ENCODE results near the gene CLEC16A.

CLEC16A gene, protein sequence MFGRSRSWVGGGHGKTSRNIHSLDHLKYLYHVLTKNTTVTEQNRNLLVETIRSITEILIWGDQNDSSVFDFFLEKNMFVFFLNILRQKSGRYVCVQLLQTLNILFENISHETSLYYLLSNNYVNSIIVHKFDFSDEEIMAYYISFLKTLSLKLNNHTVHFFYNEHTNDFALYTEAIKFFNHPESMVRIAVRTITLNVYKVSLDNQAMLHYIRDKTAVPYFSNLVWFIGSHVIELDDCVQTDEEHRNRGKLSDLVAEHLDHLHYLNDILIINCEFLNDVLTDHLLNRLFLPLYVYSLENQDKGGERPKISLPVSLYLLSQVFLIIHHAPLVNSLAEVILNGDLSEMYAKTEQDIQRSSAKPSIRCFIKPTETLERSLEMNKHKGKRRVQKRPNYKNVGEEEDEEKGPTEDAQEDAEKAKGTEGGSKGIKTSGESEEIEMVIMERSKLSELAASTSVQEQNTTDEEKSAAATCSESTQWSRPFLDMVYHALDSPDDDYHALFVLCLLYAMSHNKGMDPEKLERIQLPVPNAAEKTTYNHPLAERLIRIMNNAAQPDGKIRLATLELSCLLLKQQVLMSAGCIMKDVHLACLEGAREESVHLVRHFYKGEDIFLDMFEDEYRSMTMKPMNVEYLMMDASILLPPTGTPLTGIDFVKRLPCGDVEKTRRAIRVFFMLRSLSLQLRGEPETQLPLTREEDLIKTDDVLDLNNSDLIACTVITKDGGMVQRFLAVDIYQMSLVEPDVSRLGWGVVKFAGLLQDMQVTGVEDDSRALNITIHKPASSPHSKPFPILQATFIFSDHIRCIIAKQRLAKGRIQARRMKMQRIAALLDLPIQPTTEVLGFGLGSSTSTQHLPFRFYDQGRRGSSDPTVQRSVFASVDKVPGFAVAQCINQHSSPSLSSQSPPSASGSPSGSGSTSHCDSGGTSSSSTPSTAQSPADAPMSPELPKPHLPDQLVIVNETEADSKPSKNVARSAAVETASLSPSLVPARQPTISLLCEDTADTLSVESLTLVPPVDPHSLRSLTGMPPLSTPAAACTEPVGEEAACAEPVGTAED

DNA sequence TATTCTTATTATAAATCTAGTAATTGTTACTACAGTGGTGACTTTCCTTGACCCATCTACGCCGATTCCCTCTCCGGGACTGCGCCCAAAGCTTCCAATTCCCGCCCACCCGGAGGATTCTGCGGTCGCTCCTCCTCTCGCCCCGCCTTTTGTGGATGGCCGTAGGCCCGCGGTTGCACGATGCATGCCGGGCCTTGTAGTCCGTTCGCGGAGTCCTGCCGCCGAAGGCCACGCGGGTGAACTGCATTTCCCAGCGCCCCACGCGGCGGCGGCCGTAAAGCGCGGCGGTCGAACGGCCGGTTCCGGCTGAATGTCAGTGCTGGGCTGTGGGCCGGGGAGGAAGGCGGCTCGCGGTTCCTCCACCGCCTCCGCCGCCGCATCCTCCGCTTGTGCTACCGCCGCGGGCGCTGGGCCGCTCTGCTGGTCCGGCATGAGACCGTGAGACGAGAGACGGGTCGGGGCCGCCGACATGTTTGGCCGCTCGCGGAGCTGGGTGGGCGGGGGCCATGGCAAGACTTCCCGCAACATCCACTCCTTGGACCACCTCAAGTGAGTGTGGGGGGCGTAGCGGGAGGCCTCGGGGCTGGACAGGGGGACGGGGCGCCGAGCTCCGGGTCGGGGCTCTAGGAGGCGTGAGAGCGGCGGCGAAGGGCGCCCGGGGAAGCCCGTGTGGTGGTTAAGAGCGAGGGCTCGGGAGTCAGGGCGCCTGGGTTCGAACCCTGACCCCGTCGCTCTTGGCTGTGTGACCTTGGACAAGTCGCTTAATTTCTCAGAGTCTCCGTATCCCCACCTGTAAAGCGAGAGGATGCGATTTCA, at the start of gene CLEC16A:
Gene CLEC16A, plus strand, starts transcription at position 316 of the 816 bp plus-strand sequence. Its CDS starts 154 bp downstream, at position 470.
- peak; percentile 78 for DNase-seq (ENCODE audit: low read depth)

- no peak for DNase-seq (ENCODE audit: low read depth)
Measured at GRCh38 chr16:10895053-10895946, 49.1 kb upstream of the CLEC16A start.

- DNase-seq (ENCODE audit: low read depth) = no peak
Measured at GRCh38 chr16:10896165-10896564, 48.2 kb upstream of the CLEC16A start.

GRCh38 chr16:10896723-10897122, 47.6 kb upstream of the CLEC16A start:
- DNase-seq (ENCODE audit: low read depth) = no peak

DNA sequence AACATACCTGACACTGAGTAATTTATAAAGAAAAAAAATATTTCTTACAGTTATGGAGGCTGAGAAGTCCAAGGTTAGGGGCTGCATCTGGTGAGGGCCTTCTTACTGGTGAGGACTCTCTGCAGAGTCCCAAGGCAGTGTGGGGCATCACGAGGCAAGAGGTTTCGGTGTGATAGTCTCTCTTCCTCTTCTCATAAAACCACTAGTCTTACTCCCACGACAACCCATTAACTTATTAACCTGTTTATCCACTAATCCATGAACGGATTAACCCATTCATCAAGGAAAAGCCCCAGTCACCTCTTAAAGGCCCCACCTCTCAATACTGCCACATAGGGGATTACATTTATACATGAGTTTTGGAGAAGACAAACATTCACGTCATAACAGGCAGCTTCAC, 47.2 kb upstream of the CLEC16A start:
- no peak for DNase-seq (ENCODE audit: low read depth)

DNA sequence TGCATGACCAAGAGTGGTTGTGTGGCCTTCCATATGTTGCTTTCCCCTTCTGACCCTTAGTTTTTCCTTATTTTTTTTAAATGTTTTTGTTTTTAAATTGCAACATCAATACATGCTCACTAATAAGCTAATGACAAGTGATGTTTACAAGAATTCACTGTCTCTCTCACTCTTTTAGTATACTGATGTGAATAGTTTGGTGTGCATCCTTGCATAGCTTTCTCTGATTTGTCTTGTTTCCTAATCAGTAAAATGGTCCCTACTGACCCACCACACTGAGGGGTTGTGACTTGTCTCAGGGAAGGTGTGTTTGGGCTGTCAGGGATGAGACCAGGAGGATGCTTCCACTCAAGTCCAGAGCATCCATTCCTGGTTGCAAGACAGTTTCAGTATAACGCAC, 41.4 kb upstream of the CLEC16A start:
- DNase-seq (ENCODE audit: low read depth) = no peak

- no peak for DNase-seq (ENCODE audit: low read depth)
Measured at GRCh38 chr16:10906482-10906881, 37.9 kb upstream of the CLEC16A start.

GRCh38 chr16:10906914-10907756, 37.2 kb upstream of the CLEC16A start:
- DNase-seq (ENCODE audit: low read depth) = no peak

GRCh38 chr16:10907757-10908045, 36.7 kb upstream of the CLEC16A start:
- DNase-seq (ENCODE audit: low read depth) = no peak

DNA sequence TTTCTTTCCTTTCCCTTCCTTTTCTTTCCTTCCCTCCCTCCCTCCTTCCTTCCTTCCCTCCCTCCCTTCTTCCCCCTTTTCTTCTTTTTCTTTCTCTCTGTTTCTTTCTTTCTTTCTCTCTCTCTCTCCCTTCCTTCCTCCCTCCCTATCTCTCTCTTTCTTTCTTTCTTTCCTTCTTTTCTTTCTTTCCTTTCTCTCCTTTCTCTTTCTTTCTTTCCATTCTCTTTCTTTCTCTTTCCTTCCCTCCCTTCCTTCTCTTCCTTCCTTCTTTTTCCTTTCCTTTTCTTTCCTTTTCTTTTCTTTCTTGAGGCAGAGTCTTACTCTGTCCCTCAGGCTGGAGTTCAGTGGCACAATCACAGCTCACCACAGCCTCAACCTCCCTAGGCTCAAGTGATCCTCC, 33.1 kb upstream of the CLEC16A start:
- no peak for DNase-seq (ENCODE audit: low read depth)

DNA sequence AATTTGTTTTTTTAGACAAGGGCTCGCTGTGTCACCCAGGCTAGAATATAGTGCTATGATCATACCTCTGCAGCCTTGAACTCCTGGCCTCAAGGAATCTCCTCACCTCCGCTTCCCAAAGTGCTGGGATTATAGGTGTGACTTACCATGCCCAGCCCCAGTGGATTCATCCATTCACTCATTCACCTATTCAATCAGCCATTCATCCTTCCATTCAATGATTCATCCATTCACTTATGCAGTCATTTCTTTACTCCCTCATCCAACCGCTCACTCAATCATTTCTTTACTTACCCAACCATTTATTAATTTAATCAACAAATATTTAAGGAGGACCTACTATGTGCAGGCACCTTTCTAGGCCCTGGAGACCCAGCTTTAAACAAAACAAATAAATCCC, 27.8 kb upstream of the CLEC16A start:
- no peak for DNase-seq (ENCODE audit: low read depth)

DNA sequence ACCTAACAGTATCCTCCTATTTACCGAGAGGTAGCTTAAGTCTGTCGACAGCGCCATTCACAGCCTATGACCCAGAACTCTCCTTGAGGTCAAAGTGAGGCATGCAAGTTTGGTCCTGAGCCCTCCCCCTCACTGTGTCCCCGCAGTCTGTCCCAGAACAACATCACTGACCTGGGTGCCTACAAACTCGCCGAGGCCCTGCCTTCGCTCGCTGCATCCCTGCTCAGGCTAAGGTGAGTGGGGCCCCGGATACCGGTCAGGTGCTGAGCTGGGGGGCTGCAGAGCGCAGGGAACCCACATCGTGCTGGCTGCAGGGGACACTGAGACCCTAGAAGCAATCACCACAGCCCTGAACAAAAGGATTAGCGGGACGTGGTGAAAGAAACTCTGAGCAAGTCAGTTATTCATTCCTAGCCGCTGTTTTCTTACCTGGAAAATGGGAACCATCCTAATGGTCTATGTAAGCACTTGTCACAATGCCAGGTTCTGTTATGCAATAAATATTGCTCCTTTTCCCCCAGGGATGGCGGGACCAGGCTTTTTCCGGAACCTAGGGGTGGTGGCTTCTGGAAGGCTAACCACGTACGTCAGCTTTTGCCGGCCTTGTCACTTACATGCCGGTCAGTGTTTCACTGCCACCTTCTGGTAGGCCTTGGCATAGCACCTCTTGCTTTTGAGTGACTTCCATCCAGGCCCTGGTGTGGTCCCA, 25.9 kb upstream of the CLEC16A start:
- peak; percentile 87 for DNase-seq (ENCODE audit: low read depth)

- no peak for DNase-seq (ENCODE audit: low read depth)
Measured at GRCh38 chr16:10919003-10919351, 25.4 kb upstream of the CLEC16A start.

DNA sequence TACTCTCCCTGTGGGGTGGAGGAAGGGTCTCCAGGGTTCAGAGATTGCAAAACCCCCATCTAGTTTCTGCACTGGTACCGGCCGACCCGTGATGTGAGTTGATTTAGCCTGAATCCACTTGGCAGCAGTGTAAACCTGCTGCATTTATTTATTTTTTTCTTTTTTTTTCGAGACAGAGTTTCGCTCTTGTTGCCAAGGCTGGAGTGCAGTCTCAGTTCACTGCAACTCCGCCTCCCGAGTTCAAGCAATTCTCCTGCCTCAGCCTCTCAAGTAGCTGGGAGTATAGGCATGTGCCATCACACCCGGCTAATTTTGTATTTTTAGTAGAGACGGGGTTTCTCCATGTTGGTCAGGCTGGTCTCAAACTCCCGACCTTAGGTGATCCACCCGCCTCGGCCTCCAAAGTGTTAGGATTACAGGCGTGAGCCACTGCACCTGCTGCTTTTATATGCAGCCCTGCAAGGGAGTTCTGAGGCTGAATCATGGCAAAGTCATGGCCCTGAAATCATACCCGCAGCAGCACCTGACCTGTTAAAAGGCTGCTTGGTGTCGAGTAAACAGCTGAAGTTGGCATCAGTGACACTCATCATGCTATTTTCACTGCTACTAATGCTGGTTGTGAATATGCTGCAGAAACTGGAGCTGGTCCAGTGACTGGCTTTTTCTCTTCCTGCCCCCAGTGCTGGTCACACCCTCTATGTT, 23.5 kb upstream of the CLEC16A start:
- DNase-seq (ENCODE audit: low read depth) = no peak

GRCh38 chr16:10921536-10922327, 22.6 kb upstream of the CLEC16A start:
- DNase-seq (ENCODE audit: low read depth) = no peak

GRCh38 chr16:10922328-10923145, 21.8 kb upstream of the CLEC16A start:
- no peak for DNase-seq (ENCODE audit: low read depth)

DNA sequence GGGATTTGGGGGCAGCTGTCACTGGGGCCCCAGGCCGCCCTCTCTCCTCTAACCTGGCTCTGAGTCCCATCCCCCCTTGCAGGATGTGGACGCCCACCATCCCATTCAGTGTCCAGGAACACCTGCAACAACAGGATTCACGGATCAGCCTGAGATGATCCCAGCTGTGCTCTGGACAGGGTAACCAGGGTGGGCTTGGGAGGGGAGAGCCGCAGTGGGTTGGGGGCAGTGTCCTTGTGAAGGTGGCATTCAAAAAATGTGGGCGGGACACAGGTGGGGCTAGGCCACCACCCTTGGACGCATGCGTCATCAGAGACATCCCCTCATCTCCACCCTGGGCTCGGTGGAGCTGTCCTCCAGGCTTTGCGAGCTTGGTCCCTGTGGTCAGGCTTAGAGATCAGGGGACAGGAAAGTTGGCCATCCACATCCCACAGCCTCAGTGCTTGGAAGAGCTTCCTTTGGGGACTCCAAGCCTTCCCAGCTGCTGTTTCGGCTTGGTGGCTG, 21.2 kb upstream of the CLEC16A start:
- DNase-seq (ENCODE audit: low read depth) = no peak

Measured in non-pigmented ciliary epithelial cell (primary cell).